Measurements from ENCODE around the gene ZNF407. TPM values are rescaled to one million over a fixed set of nuclear protein-coding genes. Genes with fewer than 3 reads are reported as not detected.
A peak's percentile ranks its signal among the peaks of the same experiment; 100 is the strongest.

Gene ZNF407
- total and polyA plus RNA-seq, 12 donors, result 2.5 to 14.9 (median 12.7) TPM

- Histone ChIP-seq H3K4me1 (peaks cover 0 to 31% (median 13%) of the 10 kb centered on the region in 9 donors), H3K4me3 (no peak overlapping the region), H3K36me3 (no peaks in the 10 kb centered on the region), H3K9me3 (no peaks in the 10 kb centered on the region), H3K27me3 (no peaks in the 10 kb centered on the region), H3K27ac (no peak overlapping the region)
- intact Hi-C loops (cut with DNase I), result no loop called here
- no peak for DNase-seq
- TF ChIP-seq CTCF (IDR thresholded peaks at IDR 0.05), result no peak
- 98 to 99% methylated on average over 2 of the region's 2 CpGs for WGBS, 2 donors
- no peak for ATAC-seq
These were observed 201.9 kb downstream of the ZNF407 start for GRCh38 chr18:74799542-74799941.

GRCh38 chr18:74800098-74800497 lies 202.4 kb downstream of the ZNF407 start:
- peaks cover 0 to 31% (median 13%) of the 10 kb centered on the region in 9 donors for H3K4me1 ChIP-seq
- H3K9me3 ChIP-seq, result no peaks in the 10 kb centered on the region
- intact Hi-C loops (cut with DNase I), result loop anchor here in 2 of 10 donors (5.0 kb wide), 1 partner anchor 62 kb away; no protein-coding TSS in a partner anchor
- ATAC-seq (no peak), DNase-seq (no peak)
- H3K36me3 ChIP-seq, result no peaks in the 10 kb centered on the region
- H3K4me3 ChIP-seq, result no peak overlapping the region
- H3K27me3 ChIP-seq, result no peaks in the 10 kb centered on the region
- no peak overlapping the region for H3K27ac ChIP-seq
- no peak for TF ChIP-seq CTCF (IDR thresholded peaks at IDR 0.05)

- Histone ChIP-seq H3K9me3 (no peaks in the 10 kb centered on the region), H3K27ac (peak overlapping the region in 6 of 10 donors; percentile 9 to 57 (median 44)), H3K27me3 (no peaks in the 10 kb centered on the region), H3K4me1 (peaks cover 0 to 18% (median 0%) of the 10 kb centered on the region in 9 donors), H3K36me3 (no peaks in the 10 kb centered on the region), H3K4me3 (no peak overlapping the region)
- TF ChIP-seq CTCF (IDR thresholded peaks at IDR 0.05), result no peak
- WGBS, 2 donors, result 79% methylated on average over 4 of the region's 4 CpGs
- peak in 1 of 8 donors; percentile 41 for ATAC-seq
- DNase-seq, result no peak
- intact Hi-C loops (cut with DNase I), result loop anchor here in 2 of 10 donors (5.0 kb wide), 1 partner anchor 59 kb away; no protein-coding TSS in a partner anchor
These were observed 205.4 kb downstream of the ZNF407 start for GRCh38 chr18:74803117-74803516.

GRCh38 chr18:74803769-74804168 lies 206.1 kb downstream of the ZNF407 start:
- H3K27me3 ChIP-seq, result no peaks in the 10 kb centered on the region
- no peaks in the 10 kb centered on the region for H3K9me3 ChIP-seq
- ATAC-seq (peak in 6 of 8 donors; percentile 35 to 82 (median 62)), DNase-seq (no peak)
- peak overlapping the region in 7 of 10 donors; percentile 8 to 36 (median 25) for H3K4me3 ChIP-seq
- peak overlapping the region in 8 of 10 donors; percentile 9 to 57 (median 43) for H3K27ac ChIP-seq
- peaks cover 0 to 12% (median 0%) of the 10 kb centered on the region in 9 donors for H3K4me1 ChIP-seq
- 36 to 54% methylated on average over 10 of the region's 10 CpGs for WGBS, 2 donors
- no peak for TF ChIP-seq CTCF (IDR thresholded peaks at IDR 0.05)
- H3K36me3 ChIP-seq, result no peaks in the 10 kb centered on the region
- intact Hi-C loops (cut with DNase I), result loop anchor here in 2 of 10 donors (5.0 kb wide), 1 partner anchor 59 kb away; no protein-coding TSS in a partner anchor
